ACHN (cell line): ENCODE data around the gene EID2B.

Experiments used
- DNase-seq: peaks from one replicate; pipeline ENCODE4 v3.0.0-alpha.2; 2015
- in situ Hi-C: cut with HindIII; loops from 2 replicates; pipeline ENCODE4 v1.10.0; 2017; ENCODE audit warnings: low sequenced_read_pairs, low pct_ligation_motif_present, low pct_unique_long_range_greater_than_20kb

EID2B gene

DNA sequence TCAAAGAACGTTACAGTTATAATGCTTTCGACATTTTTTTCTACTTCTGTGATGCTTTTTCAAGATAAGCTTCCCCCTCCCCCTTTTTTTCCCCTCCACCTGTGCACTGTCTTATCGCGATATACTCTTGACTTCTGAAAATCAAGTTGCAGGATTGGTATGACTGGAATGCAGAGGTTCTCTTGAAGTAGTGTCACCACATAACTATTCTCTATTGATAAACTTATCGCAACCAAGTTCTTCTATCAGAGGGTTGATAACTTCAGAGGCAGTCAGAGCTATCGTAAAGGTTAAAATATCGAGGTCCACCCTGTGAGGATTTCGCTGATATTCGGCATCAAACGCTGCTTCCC, 6.5 kb upstream of the EID2B start:
- in situ Hi-C loops: no loop called here
- DNase-seq: peak; percentile 80

DNA sequence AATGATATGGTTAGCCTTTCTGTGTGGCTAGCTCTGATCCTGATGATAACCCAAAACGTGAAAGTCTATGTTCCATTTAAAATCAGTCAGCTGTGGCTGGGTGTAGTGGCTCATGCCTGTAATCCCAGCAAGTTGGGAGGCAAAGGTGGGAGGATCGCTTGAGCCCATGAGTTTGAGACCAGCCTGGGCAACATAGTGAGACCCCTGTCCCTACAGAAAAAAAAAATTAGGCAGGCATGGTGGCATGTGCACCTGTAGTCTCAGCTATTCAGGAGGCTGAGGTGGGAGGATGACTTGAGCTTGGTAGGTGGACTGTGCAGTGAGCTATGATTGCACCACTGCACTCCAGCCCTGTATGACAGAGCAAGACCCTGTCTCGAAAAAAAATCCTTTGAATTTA, 1.1 kb upstream of the EID2B start:
- no peak for DNase-seq
- in situ Hi-C loops: no loop called here

DNA sequence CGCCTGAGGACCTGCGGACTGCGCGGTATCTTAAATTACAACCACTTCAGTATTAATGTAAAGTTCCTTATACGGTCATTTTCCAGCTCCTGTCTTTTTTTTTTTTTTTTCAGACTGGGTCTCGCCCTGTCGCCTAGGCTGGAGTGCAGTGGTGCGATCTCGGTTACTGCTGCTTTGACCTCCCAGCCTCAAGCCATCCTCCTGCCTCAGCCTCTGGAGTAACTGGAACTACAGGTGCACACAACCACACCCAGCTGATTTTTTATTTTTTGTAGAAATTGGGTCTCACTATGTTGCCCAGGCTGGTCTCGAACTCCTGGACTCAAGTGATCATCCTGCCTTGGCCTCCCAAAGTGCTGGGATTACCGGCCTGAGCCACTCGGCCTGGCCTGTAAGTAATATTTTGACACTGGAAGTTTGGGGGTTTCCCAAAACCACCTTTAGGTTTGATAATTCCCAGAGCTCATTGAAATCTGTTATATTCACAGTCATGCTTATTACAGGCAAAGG, 406 bp upstream of the EID2B start:
- in situ Hi-C loops: no loop called here
- no peak for DNase-seq

DNA sequence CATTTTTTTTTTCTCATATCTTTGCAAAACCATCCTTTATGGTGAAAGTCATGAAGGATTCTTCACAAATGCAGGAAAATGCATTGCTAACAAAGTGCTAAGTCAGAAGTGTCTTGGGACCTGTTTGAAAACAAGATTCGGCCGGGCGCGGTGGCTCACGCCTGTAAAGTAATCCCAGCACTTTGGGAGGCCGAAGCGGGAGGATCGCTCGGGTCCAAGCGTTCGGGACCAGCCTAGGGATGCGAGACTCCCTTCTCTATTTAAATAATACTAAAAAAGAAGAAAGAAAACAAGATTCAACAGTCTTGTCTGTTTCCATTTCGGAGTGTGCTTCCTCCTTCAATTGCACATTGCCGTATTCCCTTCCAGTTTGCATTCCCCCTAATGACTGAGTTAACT, 819 bp downstream of the EID2B start:
- no peak for DNase-seq
- in situ Hi-C loops: no loop called here

DNA sequence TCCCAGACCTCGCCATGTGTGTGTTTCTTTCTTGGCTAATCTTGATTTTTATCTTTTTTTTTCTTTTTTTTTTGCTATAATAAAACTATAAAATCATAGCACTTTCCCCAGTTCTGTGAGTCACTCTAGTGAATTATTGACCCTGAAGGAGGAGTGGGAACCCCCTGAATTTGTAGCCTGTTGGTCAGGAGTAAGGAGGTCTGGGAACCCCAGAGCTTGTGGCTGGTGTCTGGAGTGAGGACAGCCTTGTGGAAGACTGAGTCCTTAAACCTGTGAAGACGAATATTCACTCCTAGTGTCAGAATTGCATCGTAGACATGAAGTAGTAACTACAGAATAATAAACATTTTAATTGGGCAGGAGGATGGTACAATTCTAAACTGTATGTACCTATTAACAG, 7.4 kb downstream of the EID2B start:
- no peak for DNase-seq
- in situ Hi-C loops: no loop called here

DNA sequence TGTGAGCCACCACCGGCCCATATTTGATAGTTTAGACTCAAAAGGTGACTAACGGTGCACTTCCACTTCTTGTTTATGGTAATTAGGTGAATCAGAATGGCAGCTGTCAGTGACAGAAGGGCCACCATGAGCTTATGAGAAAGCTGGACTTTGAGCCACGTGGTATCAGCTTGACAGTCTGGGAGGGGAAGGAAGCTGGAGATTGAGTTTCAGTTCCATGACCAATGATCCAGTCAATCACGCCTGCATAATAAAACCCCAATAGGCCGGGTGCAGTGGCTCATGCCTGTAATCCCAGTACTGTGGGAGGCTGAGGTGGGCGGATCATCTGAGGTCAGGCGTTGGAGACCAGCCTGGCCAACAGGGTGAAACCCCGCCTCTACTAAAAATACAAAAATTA, 8.2 kb downstream of the EID2B start:
- in situ Hi-C loops: no loop called here
- no peak for DNase-seq

DNA sequence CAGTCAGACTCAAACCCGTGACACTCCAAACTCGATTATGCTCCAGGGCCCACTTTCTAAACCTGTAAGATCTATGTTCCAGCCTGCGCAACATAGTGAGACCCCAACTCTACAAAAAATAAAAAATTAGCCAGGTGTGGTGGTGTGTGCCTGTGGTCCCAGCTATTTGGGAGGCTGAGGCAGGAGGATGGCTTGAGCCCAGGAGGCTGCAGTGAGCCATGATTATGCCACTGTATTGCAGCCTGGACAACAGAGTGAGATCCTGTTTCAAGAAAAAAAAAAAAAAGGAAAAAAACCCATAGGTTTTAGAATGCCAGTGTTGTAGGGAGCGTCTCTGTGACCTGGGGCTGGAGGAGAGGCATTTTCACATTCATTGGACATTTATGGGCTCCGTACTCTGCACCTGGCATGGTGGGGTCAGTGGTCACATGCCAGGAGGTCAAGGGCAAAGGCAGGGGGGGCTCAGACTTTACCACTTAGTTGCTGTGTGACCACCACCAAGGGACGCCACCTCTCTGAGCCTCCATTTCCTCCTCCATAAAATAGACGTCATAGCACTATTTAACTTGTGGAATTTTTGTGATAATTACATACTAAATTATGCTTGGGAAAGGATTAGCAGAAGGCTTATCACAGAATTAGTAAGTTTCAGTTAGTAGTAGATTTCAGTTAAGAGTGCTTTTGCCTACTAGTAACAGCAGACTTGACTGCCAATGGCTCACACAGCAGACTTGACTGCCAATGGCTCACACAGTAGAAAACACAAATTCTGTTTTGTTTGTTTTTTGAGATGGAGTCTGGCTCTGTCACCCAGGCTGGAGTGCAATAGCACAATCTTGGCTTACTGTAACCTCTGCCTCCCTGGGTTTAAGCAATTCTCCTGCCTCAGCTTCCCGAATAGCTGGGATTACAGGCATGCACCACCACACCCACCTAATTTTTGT, 11.8 kb downstream of the EID2B start:
- DNase-seq: no peak

DNA sequence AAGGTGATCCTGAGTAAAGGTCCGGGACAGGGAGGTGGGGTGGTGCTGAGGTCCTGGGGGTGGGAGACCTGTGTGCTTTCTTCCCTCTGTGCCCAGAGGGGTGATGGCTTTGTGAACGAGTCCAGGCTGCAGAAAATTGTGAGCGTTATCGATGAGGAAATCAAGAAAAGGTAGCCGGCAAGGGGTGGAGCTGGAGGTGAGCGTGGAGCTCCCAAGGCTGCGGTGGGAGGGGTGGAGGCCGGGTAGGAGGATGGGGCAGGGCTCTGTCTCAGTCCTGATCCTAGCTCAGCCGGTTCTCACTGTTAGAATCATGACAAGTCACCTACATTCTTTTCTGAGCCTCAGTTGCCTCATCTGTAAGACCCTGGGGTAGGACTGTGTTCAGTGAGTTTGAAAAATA, 13.7 kb downstream of the EID2B start:
- no peak for DNase-seq
- in situ Hi-C loops: no loop called here

More for the DNA sequence above, 11.8 kb downstream of the EID2B start:
- in situ Hi-C loops: no loop called here

DNA sequence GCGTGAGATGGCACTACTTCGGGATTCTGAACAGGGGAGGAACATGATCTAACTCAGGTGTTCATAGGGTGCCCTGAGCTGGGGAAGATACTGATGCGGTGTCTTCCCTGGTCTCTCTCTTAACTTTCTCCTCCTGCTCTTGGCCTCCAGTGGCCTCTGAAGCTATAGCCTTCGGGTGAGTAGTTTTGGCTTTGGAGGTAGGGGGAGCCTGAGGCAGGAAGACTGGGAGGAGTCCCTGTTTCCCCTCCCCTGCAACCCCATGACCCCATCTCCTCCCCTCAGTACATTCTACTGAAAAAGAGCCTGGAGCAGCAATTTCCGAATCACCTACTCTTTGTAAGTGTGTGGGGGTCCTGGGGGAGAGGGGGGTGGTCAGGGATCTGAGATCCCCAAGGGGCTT, 14.2 kb downstream of the EID2B start:
- no peak for DNase-seq
- in situ Hi-C loops: no loop called here

DNA sequence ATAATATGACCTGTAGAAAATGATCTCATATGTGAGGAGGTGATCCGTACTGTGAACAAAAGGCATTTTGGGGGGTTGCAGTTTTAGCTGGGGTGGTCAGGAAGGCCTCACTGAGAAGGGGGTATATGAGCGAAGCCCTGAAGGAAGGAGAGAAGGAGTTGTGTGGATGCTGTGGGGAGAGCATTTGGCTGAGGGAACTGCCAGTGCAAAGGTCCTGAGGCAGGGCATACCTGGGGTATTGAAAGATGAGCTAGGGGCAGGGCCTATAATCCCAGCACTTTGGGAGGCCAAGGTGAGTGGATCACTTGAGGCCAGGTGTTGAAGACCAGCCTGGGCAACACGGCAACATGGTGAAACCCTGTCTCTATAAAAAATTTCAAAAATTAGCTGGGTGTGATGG, 15.2 kb downstream of the EID2B start:
- in situ Hi-C loops: no loop called here
- DNase-seq: no peak

DNA sequence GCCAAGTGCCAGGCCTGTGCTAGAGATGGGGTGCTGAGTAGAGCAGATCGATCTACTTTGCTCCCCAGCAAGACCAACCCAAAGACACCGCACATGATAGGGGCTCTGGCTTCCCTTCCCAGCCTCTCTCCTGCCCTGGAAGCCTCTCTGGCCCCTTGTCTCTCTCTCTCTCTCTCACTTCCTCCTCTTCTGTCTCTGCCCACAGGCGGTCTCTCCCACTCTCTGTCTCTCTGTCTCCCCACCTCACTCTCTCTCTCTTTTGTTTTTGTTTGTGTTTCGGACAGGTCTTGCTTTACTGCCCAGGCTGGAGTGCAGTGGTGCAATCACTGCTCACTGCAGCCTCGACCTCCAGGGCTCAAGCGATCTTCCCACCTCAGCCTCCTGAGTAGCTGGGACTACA, 16.4 kb downstream of the EID2B start:
- in situ Hi-C loops: no loop called here
- no peak for DNase-seq

DNA sequence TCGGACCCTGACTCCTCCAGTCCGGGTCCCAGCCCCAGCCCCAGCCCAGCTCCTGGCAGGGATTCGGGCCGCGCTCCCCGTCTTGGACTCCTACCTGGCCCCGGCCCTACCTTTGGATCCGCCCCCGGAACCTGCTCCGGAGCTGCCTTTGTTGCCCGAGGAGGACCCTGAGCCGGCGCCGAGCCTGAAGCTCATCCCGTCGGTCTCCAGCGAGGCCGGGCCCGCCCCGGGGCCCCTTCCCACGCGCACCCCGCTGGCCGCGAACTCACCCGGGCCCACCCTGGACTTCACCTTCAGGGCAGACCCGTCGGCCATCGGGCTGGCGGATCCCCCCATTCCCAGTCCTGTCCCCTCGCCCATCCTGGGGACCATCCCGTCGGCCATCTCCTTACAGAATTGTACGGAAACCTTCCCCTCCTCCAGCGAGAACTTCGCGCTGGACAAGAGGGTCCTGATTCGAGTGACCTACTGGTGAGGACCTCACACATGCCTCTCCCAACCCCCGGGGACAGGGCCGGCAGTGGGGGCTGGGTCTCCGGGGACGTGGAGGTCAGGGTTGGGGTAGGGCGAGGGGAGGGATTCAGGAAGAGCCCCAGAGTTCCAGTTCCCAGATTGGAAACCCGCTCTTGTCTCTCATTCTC, 17.0 kb downstream of the EID2B start:
- DNase-seq: no peak
- in situ Hi-C loops: no loop called here

DNA sequence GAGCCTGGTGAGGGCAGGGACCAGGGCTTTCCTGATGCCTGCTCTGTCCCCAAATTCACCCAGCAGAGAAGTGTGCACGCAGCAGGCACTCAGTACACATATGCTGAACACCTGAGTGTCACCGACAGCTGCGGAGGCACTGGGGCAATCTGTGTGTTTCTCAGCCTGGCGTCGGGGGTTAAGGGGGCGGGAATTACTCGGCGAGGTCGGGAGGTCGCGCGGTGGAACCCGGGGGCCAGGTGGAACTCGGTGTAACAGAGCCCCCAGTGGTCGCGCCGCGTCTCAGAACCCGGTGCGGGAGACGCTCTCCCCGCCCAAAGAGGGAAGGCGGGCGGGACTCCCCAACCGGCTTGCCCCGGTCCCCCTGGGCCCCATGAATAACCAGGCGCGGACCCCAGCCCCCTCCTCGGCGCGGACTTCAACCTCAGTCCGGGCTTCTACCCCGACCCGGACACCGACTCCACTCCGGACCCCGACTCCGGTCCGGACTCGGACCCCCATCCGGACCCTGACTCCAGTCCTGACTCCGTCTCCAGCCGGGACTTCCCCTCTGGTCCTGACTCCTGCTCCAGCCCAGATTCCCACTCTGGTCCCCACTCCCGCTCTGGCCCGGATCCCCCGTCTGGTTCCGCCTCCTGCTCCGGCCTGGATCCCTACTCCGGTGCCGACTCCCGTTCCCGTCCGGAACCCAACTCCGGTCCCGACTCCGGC, 17.7 kb downstream of the EID2B start, which contains the start of gene SELENOV:
Gene SELENOV, plus strand, starts transcription at position 300 of the 711 bp plus-strand sequence. Its CDS starts 74 bp downstream, at position 374.
- no peak for DNase-seq
- in situ Hi-C loops: no loop called here

DNA sequence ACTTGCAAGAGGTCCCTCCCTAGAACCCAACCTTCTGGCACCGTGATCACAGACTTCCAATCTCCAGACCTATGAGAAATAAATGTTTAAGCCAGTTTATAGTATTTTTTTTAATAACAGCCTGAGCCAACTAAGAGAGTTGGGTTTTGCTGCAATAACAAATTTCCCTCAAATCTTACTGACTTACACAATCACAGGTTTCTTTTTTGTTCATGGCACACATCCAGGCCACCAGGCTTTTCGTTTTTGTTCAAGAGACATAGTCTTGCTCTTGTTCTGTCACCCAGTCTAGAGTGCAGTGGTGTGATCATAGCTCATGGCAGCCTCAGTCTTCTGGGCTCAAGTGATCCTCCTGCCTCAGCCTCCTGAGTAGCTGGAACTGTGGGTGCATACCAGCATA, 19.7 kb downstream of the EID2B start:
- in situ Hi-C loops: no loop called here
- DNase-seq: no peak

DNA sequence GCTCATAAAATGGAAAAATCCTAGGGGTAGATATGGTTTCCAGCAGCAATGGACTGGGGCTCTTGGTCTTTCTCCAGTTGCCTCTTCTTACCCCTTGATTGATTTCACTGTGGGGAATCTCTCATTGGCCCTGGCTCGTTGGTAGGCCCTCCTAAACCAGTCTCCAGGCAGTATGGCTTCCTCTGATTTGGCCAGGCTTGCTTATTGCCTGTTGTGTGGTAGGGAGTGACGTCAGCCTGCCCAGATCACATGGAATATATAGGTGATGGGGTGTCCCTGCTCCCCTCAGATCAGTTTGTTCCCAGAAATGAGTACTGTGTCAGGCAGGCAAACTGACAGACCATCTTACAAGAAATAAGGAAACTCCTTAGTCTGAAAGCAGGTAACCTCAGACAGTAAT, 23.4 kb downstream of the EID2B start:
- no peak for DNase-seq
- in situ Hi-C loops: no loop called here

DNA sequence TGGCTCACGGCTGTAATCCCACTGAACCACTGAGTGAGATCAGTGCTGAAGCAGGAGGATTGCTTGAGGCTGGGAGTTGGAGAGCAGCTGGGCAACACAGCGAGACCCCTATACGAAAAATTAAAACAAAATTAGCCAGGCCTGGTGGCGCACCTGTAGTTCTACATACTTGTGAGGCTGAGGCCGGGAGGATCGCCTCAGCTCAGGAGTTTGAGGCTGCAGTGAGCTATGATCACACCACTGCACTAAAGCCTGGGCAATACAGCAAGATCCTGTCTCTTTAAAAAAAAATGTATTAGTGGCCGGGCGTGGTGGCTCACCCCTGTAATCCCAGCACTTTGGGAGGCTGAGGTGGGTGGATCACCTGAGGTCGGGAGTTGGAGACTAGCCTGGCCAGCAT, 24.0 kb downstream of the EID2B start:
- DNase-seq: no peak
- in situ Hi-C loops: no loop called here

DNA sequence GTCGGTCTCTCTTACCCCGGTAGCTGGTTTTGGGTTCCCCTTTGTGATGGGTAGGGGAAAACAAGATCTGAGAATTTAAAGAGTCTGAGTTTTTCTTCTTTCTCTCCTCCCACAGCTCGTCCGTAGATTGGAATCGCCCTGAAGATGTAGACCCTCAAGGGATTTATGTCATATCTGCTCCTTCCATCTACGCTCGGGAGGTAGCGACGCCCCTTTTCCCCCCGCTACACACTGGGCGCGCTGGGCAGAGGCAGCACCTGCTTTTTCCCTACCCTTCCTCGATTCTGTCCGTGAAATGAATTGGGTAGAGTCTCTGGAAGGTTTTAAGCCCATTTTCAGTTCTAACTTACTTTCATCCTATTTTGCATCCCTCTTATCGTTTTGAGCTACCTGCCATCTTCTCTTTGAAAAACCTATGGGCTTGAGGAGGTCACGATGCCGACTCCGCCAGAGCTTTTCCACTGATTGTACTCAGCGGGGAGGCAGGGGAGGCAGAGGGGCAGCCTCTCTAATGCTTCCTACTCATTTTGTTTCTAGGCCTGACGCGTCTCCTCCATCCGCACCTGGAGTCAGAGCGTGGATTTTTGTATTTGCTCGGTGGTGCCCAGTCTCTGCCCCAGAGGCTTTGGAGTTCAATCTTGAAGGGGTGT, 24.8 kb downstream of the EID2B start:
- no peak for DNase-seq
- in situ Hi-C loops: no loop called here

DNA sequence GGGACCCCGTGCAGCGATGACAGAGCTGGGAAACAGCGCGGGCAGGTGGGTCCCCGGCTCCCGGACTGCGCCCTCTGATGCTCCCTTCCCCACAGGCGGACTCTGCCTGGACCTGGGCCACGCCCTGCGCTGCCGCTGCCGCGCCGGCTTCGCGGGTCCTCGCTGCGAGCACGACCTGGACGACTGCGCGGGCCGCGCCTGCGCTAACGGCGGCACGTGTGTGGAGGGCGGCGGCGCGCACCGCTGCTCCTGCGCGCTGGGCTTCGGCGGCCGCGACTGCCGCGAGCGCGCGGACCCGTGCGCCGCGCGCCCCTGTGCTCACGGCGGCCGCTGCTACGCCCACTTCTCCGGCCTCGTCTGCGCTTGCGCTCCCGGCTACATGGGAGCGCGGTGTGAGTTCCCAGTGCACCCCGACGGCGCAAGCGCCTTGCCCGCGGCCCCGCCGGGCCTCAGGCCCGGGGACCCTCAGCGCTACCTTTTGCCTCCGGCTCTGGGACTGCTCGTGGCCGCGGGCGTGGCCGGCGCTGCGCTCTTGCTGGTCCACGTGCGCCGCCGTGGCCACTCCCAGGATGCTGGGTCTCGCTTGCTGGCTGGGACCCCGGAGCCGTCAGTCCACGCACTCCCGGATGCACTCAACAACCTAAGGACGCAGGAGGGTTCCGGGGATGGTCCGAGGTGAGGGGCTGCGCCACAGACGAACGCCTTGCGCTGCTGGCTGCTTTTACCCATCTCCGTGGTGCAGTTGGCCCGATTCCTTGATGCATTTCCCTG, 25.5 kb downstream of the EID2B start:
- peak; percentile 70 for DNase-seq
- in situ Hi-C loops: no loop called here
